Erythroblast (primary cell): ENCODE results near the gene CCDC169.

Experiments
- GATA1 ChIP-seq: IDR thresholded peaks from 2 replicates; pipeline ENCODE4 v1.6.1; 2011; ENCODE audit warnings: low read depth, mild to moderate bottlenecking, control low read depth, low read length, moderate library complexity
- POLR2A ChIP-seq: IDR thresholded peaks from 2 replicates; pipeline ENCODE4 v1.6.1; 2011; ENCODE audit warnings: mild to moderate bottlenecking, low read length

DNA sequence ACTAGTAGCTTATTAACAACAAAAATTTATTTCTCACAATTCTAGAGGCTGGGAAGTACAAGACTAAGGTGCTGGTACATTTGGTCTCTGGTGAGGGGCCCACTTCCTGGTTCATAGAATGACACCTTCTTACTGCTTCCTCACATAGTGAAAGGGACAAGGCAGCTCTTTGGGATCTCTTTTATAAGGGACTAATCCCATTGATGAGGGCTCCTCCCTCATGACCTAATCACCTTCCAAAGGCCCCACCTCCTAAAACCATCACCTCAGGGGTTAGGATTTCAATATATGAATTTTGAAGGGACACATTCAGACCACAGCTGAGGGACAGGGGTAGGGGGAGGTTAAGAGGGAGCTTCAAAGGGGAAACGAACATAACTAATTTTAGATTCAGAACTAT is 28.3 kb upstream of the CCDC169 start:
- TF ChIP-seq POLR2A (no peak), GATA1 (no peak)
